NCI-H2107 (cell line): ENCODE measurements around the gene CNPY4.
"Not testable (repeated sequence)": the region's sequence is repeated elsewhere in the genome, so short reads cannot be mapped to it uniquely, and the experiment has no call there.

Experiments
- DNase-seq: peaks from one replicate; lab custom pipeline; 2025; lab: John Stamatoyannopoulos, UW

Gene CNPY4

GRCh38 chr7:100119970-100120732, 717 bp downstream of the CNPY4 start:
- DNase-seq, result peak; percentile 31

GRCh38 chr7:100120733-100121036, 1.3 kb downstream of the CNPY4 start:
- no peak for DNase-seq

GRCh38 chr7:100122067-100122466, 2.6 kb downstream of the CNPY4 start:
- DNase-seq, result peak; percentile 90

- no peak for DNase-seq
These were observed 3.1 kb downstream of the CNPY4 start for GRCh38 chr7:100122568-100122967.

- no peak for DNase-seq
These were observed 5.1 kb downstream of the CNPY4 start for GRCh38 chr7:100124301-100125230.

GRCh38 chr7:100126239-100126930, 7.0 kb downstream of the CNPY4 start:
- no peak for DNase-seq

- peak; percentile 83 for DNase-seq
These were observed 7.8 kb downstream of the CNPY4 start, which contains the start of gene MBLAC1 for GRCh38 chr7:100126931-100127865. Gene MBLAC1, plus strand, starts transcription at chr7:100126967. Its CDS starts 429 bp downstream, at chr7:100127396.

- DNase-seq, result no peak
These were observed 8.6 kb downstream of the CNPY4 start for GRCh38 chr7:100127866-100128636.

- DNase-seq, result no peak
These were observed 9.2 kb downstream of the CNPY4 start for GRCh38 chr7:100128637-100128963.

- DNase-seq, result not testable (repeated sequence)
These were observed 10.8 kb downstream of the CNPY4 start for GRCh38 chr7:100130220-100130607.

GRCh38 chr7:100130608-100131453, 11.4 kb downstream of the CNPY4 start:
- peak; percentile 85 for DNase-seq

GRCh38 chr7:100132126-100132525, 12.7 kb downstream of the CNPY4 start:
- no peak for DNase-seq

GRCh38 chr7:100132697-100133151, 13.3 kb downstream of the CNPY4 start:
- peak; percentile 32 for DNase-seq

- DNase-seq, result no peak
These were observed 18.7 kb downstream of the CNPY4 start for GRCh38 chr7:100137851-100138760.

GRCh38 chr7:100141555-100141949, 22.1 kb downstream of the CNPY4 start:
- DNase-seq, result no peak

- no peak for DNase-seq
These were observed 23.0 kb downstream of the CNPY4 start for GRCh38 chr7:100142461-100142860.

- DNase-seq, result not testable (repeated sequence)
These were observed 26.9 kb downstream of the CNPY4 start for GRCh38 chr7:100146350-100146749.

- no peak for DNase-seq
These were observed 27.8 kb downstream of the CNPY4 start for GRCh38 chr7:100147278-100147677.

GRCh38 chr7:100148225-100148558, 28.8 kb downstream of the CNPY4 start:
- DNase-seq, result no peak
